Activated gamma-delta T cell (primary cell): Measurements from ENCODE around the gene DDB1.

Experiments used
- DNase-seq: peaks from one replicate; lab custom pipeline; 2025; lab: John Stamatoyannopoulos, UW

The DDB1 gene

GRCh38 chr11:61297341-61297740 is 35.6 kb downstream of the DDB1 start:
- no peak for DNase-seq

GRCh38 chr11:61295596-61295926 is 37.3 kb downstream of the DDB1 start:
- DNase-seq, result no peak

GRCh38 chr11:61294717-61295595 is 37.9 kb downstream of the DDB1 start, which contains the start of gene VWCE:
Gene VWCE (minus strand): TSS chr11:61295316. CDS start chr11:61295037, 279 bp downstream.
- DNase-seq, result peak; percentile 45

- no peak for DNase-seq
Measured at GRCh38 chr11:61293867-61294716, 38.8 kb downstream of the DDB1 start.

- DNase-seq, result no peak
Measured at GRCh38 chr11:61292356-61292755, 40.5 kb downstream of the DDB1 start.

GRCh38 chr11:61290905-61291690 is 41.8 kb downstream of the DDB1 start:
- no peak for DNase-seq

GRCh38 chr11:61287338-61287977 is 45.4 kb downstream of the DDB1 start:
- DNase-seq, result no peak

- DNase-seq, result no peak
Measured at GRCh38 chr11:61283613-61284012, 49.3 kb downstream of the DDB1 start.

GRCh38 chr11:61281581-61282250 is 51.2 kb downstream of the DDB1 start:
- no peak for DNase-seq

- no peak for DNase-seq
Measured at GRCh38 chr11:61280883-61281580, 51.9 kb downstream of the DDB1 start.

GRCh38 chr11:61279934-61280659 is 52.8 kb downstream of the DDB1 start:
- DNase-seq, result no peak

- no peak for DNase-seq
Measured at GRCh38 chr11:61278001-61278470, 54.9 kb downstream of the DDB1 start.

- no peak for DNase-seq
Measured at GRCh38 chr11:61277186-61278000, 55.5 kb downstream of the DDB1 start.

- DNase-seq, result no peak
Measured at GRCh38 chr11:61275191-61275590, 57.7 kb downstream of the DDB1 start.

GRCh38 chr11:61274084-61274483 is 58.8 kb downstream of the DDB1 start:
- DNase-seq, result no peak

GRCh38 chr11:61273178-61274078 is 59.5 kb downstream of the DDB1 start:
- no peak for DNase-seq

- no peak for DNase-seq
Measured at GRCh38 chr11:61272731-61273130, 60.2 kb downstream of the DDB1 start.
